Activated naive CD4-positive, alpha-beta T cell treated with anti-CD3 and anti-CD28 coated beads, Interleukin-2, amount 10 ng/mL, durations not matched to agents 7 days and 5 days (primary cell): ENCODE data around the gene HS3ST3A1.
"Not testable (repeated sequence)": the region's sequence is repeated elsewhere in the genome, so short reads cannot be mapped to it uniquely, and the experiment has no call there.

Source experiments
- CTCF ChIA-PET: fragments of 350-600 bp; sonication (Branson Sonifier 250); formaldehyde crosslinking; loops from one replicate; lab custom pipeline; 2021; ENCODE audit warnings: antibody characterized with exemption; lab: Charles Lee
- DNase-seq: peaks from one replicate; pipeline ENCODE4 v3.0.0-alpha.2; 2020
- H3K27ac Mint-ChIP-seq: one replicate; pipeline ENCODE4 v1.8.0; 2021; ENCODE audit warnings: mild to moderate bottlenecking, moderate library complexity, mixed read lengths
- H3K27me3 Mint-ChIP-seq: one replicate; pipeline ENCODE4 v1.8.0; 2021; ENCODE audit warnings: mild to moderate bottlenecking, mixed read lengths
- H3K36me3 Mint-ChIP-seq: one replicate; pipeline ENCODE4 v1.8.0; 2021; ENCODE audit warnings: mixed read lengths
- H3K4me1 Mint-ChIP-seq: one replicate; pipeline ENCODE4 v1.8.0; 2021; ENCODE audit warnings: mixed read lengths
- H3K4me3 Mint-ChIP-seq: one replicate; pipeline ENCODE4 v1.8.0; 2021; ENCODE audit warnings: mild to moderate bottlenecking, moderate library complexity, mixed read lengths
- H3K9me3 Mint-ChIP-seq: one replicate; pipeline ENCODE4 v1.8.0; 2021; ENCODE audit warnings: mixed read lengths

The HS3ST3A1 gene

GRCh38 chr17:13521784-13522183, 79.9 kb downstream of the HS3ST3A1 start:
- no peak overlapping the region for H3K27ac Mint-ChIP-seq
- H3K4me1 Mint-ChIP-seq: no peaks in the 10 kb centered on the region
- CTCF ChIA-PET: no interaction called here
- no peak overlapping the region for H3K4me3 Mint-ChIP-seq
- no peaks in the 10 kb centered on the region for H3K27me3 Mint-ChIP-seq
- H3K36me3 Mint-ChIP-seq: no peaks in the 10 kb centered on the region
- no peak for DNase-seq
- no peaks in the 10 kb centered on the region for H3K9me3 Mint-ChIP-seq

DNA sequence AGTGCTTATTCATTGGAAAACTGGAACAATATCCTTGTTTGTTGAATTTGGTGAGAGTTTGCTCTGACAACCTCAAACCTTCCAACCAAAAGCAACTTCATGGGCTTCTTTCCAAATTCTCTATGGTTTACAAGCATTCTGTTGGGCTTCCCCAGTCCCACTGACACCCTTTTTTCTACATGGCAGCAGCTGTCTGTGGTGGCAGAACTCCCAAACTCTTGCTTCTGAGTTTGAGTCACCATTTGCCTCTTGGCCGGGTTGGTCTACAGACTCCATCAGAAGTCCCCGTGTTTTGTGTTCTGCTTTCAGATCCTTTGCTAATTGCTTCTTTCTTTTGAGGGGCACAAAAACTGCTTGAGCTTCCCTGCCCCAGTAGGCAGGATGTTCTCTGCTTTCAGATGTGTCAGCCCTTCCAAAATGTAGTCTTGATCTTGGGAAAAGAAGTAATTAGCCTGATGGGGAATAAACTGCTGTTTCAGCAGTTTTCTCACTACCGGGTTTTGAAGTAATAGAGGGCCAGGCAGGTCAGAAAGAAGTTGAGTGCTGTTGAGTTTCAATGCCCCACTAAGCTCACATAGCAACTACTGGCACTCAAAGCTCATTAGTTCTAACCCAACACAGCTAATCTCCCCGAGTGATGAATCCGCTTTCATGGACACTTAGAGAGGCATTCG, 80.7 kb downstream of the HS3ST3A1 start:
- no peaks in the 10 kb centered on the region for H3K4me1 Mint-ChIP-seq
- CTCF ChIA-PET: no interaction called here
- no peak overlapping the region for H3K27ac Mint-ChIP-seq
- no peaks in the 10 kb centered on the region for H3K36me3 Mint-ChIP-seq
- no peaks in the 10 kb centered on the region for H3K27me3 Mint-ChIP-seq
- DNase-seq: no peak
- H3K9me3 Mint-ChIP-seq: no peaks in the 10 kb centered on the region
- no peak overlapping the region for H3K4me3 Mint-ChIP-seq

DNA sequence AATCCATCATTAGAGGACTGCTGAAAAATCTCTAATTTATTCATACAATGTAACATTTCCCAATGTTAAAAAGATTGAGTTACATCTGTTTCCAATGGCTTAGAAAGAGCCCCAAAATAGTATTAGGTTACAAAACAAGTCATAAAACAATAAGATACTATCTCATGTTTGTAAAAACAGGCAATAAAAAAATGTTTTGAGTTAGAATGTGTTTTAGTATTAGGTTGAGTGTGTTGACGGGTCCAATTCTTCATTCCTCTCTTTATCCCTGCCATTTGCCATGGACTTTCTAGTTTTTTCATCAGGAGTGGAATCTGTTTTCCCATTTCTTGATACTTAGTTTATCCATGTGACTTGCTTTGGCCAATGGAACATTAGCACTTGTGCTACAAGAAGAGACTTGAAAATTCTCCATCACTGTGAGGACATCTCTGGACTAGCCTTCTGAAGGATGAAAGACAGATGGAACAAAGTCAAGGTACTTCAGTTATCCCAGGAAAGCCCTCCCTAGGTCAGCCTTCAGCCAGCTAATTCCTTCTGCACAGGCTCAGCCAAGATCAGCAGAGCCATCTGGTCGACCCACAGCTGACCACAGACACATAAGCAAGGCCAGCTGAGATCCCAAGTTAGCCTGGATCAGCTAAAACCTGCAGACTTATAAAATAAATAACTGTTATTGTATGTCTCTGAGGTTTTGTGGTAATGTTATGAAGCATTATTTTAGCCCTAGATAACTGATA, 83.3 kb downstream of the HS3ST3A1 start:
- no peak for DNase-seq

GRCh38 chr17:13513039-13513405, 88.7 kb downstream of the HS3ST3A1 start:
- no peaks in the 10 kb centered on the region for H3K27me3 Mint-ChIP-seq
- no peak overlapping the region for H3K4me3 Mint-ChIP-seq
- CTCF ChIA-PET: interaction anchor here (0.6 kb wide), 1 partner anchor 50 kb away, joined by 3 read pairs; no protein-coding TSS in a partner anchor
- H3K9me3 Mint-ChIP-seq: no peaks in the 10 kb centered on the region
- peaks cover 19% of the 10 kb centered on the region for H3K4me1 Mint-ChIP-seq
- H3K36me3 Mint-ChIP-seq: no peaks in the 10 kb centered on the region
- DNase-seq: no peak
- no peak overlapping the region for H3K27ac Mint-ChIP-seq

More for the DNA sequence above, 83.3 kb downstream of the HS3ST3A1 start:
- Mint-ChIP-seq H3K4me1 (no peaks in the 10 kb centered on the region), H3K27me3 (no peaks in the 10 kb centered on the region), H3K9me3 (no peaks in the 10 kb centered on the region), H3K36me3 (no peaks in the 10 kb centered on the region), H3K4me3 (no peak overlapping the region), H3K27ac (no peak overlapping the region)
- CTCF ChIA-PET: no interaction called here

DNA sequence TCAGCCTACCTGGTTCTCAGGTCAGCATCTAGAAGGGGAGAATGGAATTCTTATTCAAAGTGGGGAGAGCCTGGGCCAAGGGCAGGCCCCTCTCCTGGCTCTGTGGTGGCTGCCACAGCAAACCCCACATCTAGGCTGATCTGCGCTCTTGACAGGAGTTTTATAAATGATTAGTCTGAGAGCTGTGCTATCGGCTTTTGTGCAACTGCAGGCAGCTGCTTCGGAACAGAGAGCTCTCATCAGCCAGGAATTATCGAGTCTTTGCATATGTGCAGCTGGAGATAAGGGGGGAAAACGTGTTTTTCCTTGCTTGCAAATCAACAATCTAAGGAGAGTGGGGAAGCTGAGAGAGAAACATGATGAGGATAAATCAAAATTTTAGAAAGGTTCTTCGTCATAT, 91.7 kb downstream of the HS3ST3A1 start:
- CTCF ChIA-PET: interaction anchor here (0.6 kb wide), 1 partner anchor 529 kb away, joined by 3 read pairs; no protein-coding TSS in a partner anchor
- no peaks in the 10 kb centered on the region for H3K36me3 Mint-ChIP-seq
- no peaks in the 10 kb centered on the region for H3K9me3 Mint-ChIP-seq
- no peaks in the 10 kb centered on the region for H3K27me3 Mint-ChIP-seq
- no peak for DNase-seq
- no peak overlapping the region for H3K27ac Mint-ChIP-seq
- no peak overlapping the region for H3K4me3 Mint-ChIP-seq
- H3K4me1 Mint-ChIP-seq: peaks cover 19% of the 10 kb centered on the region

DNA sequence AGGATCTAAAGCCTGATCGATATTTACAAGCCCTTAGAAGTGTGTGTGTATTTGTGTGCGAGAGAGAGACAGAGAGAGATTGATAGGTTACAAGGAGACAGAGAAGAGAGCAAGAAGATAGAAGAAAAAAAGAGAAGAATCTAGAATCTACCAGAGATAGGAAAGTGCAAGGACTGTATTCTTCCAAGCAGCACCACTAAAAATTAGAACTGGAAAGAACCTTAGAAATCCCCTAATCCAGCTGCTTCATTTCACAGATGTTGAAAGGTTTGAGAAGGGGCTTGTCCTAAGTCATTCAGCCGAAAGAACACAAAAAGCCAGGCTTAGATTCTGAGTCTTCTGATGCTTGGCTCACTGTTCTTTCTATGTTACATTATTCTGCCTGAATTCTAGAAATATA, 92.2 kb downstream of the HS3ST3A1 start:
- H3K27me3 Mint-ChIP-seq: no peaks in the 10 kb centered on the region
- H3K27ac Mint-ChIP-seq: no peak overlapping the region
- DNase-seq: no peak
- no peaks in the 10 kb centered on the region for H3K36me3 Mint-ChIP-seq
- H3K4me1 Mint-ChIP-seq: peaks cover 19% of the 10 kb centered on the region
- CTCF ChIA-PET: no interaction called here
- no peaks in the 10 kb centered on the region for H3K9me3 Mint-ChIP-seq
- no peak overlapping the region for H3K4me3 Mint-ChIP-seq

DNA sequence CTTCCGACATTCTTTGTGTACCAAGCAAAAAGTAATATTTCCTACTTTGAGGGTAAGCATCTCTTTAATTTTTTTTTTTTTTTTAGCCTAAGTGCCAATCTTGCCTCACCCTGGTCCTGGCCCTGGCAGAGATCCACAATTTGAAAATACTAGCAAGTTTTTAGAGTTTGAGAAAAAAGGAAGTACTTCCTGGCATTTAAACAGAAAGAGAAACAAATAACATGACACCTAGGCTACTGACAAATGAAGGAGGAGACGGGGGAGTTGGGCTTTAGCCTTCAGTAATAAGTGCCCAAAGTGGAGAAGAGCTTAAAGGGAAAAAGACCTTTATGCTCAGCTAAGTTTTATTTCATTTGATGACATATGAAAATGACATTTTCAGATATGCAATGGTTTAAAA, 92.8 kb downstream of the HS3ST3A1 start:
- no peak for DNase-seq
- Mint-ChIP-seq H3K4me1 (peaks cover 19% of the 10 kb centered on the region), H3K27ac (peak overlapping the region; percentile 7), H3K4me3 (no peak overlapping the region), H3K27me3 (no peaks in the 10 kb centered on the region), H3K9me3 (no peaks in the 10 kb centered on the region), H3K36me3 (no peaks in the 10 kb centered on the region)
- CTCF ChIA-PET: no interaction called here

DNA sequence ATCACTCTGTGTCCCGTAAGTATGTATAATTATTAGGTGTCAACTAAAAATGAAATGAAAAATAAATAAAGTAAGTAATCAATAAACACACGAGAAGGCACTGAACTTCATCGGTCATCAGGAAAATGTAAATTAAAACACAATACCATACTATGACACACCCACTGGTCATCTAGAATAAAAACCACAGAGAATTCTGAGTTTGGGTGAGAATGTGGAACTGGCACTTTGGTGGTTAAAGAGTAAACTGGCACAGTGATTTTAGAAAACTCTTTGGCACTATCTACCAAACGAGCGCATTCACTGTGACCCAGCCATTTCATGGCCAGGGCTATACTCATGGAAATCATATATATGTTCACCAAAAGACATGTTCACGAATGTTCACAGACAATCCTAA, 98.2 kb downstream of the HS3ST3A1 start:
- no peaks in the 10 kb centered on the region for H3K27me3 Mint-ChIP-seq
- H3K9me3 Mint-ChIP-seq: no peaks in the 10 kb centered on the region
- H3K27ac Mint-ChIP-seq: no peak overlapping the region
- CTCF ChIA-PET: interaction anchor here (0.7 kb wide), 1 partner anchor 190 kb away, joined by 3 read pairs; no protein-coding TSS in a partner anchor
- H3K4me1 Mint-ChIP-seq: peaks cover 2% of the 10 kb centered on the region
- no peak for DNase-seq
- H3K4me3 Mint-ChIP-seq: no peak overlapping the region
- no peaks in the 10 kb centered on the region for H3K36me3 Mint-ChIP-seq

DNA sequence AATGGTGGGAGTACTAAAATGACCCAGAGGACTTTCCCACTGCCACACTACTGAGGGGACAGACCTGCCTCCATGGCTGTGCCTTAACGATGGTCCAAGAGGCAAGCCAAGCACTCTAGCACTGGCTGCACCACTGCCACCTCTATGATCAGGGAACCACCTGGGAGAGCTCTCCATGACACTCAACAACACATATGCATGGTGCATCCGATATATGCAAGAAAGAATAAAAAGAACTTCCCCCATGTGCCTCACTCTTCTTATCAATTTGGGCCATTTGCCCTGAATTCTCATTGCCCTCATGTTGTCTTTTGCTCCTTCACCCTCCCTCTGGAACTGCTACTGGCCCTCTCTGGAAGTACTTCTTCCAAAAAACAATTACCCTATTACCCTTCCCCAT, 99.5 kb downstream of the HS3ST3A1 start:
- no peaks in the 10 kb centered on the region for H3K27me3 Mint-ChIP-seq
- H3K4me3 Mint-ChIP-seq: no peak overlapping the region
- no peak overlapping the region for H3K27ac Mint-ChIP-seq
- CTCF ChIA-PET: no interaction called here
- DNase-seq: no peak
- H3K36me3 Mint-ChIP-seq: no peaks in the 10 kb centered on the region
- H3K9me3 Mint-ChIP-seq: no peaks in the 10 kb centered on the region
- no peaks in the 10 kb centered on the region for H3K4me1 Mint-ChIP-seq

DNA sequence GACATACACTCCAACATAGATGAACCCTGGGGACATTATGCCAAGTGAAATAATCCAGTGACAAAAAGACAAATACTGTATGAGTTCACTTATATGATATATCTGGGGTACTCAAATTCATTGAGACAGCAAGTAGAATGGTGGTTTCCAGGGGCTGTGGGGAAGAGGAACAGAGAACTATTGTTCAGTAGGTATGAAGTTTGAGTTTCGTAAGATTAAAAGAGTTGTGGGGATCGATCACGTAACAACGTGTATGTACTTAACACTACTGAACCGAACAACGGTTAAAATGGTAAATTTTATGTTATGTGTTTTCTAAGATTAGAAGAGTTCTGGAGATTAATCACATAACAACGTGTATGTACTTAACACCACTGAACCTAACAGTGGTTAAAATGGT, 100.8 kb downstream of the HS3ST3A1 start:
- CTCF ChIA-PET: no interaction called here
- Mint-ChIP-seq H3K36me3 (no peaks in the 10 kb centered on the region), H3K4me3 (no peak overlapping the region), H3K27me3 (no peaks in the 10 kb centered on the region), H3K9me3 (no peaks in the 10 kb centered on the region), H3K4me1 (no peaks in the 10 kb centered on the region), H3K27ac (no peak overlapping the region)
- no peak for DNase-seq

DNA sequence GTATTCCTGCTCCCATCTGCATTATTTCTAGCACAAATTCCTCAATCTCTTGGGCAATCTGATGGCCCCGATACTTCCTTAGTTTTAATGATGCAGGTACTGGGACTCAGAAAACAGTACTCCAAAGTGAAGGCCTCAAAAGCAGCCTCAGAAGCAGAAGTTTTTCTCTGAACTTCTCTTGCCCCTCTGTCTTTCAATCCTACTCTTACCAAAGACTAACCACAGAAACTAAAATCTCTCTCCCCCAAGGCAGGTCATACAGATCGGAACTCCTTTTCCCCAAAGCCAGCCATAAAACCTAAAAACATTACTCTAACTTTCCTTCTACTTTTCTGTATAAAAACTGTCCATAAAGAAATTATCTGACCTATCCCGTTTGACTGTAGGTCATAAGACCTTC, 103.5 kb downstream of the HS3ST3A1 start:
- Mint-ChIP-seq H3K27ac (no peak overlapping the region), H3K4me1 (no peaks in the 10 kb centered on the region), H3K9me3 (no peaks in the 10 kb centered on the region), H3K36me3 (no peaks in the 10 kb centered on the region), H3K27me3 (no peaks in the 10 kb centered on the region), H3K4me3 (no peak overlapping the region)
- CTCF ChIA-PET: no interaction called here
- no peak for DNase-seq

- CTCF ChIA-PET, H3K27ac Mint-ChIP-seq, H3K9me3 Mint-ChIP-seq, H3K36me3 Mint-ChIP-seq, H3K4me3 Mint-ChIP-seq, H3K4me1 Mint-ChIP-seq, DNase-seq, H3K27me3 Mint-ChIP-seq: not testable (repeated sequence)
These were observed 105.1 kb downstream of the HS3ST3A1 start for GRCh38 chr17:13496553-13497056.

DNA sequence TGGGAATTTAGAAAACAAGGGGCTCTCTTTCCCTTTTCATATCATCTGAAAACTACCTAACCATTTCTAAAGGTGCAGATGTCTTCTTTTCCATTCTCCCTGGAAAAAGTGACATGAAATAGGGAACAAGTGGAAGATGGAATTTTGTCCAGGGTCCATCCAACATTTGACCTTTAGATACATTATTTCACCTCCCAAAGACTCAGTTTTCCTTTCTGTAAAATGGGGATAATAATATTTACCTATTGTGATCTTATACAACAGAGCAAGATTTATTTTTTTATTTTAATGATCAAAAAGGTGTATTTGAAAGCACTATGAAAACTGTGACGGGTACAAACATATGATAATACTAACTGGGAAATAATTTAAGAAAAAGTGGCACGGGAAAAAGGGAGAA, 106.3 kb downstream of the HS3ST3A1 start:
- H3K4me3 Mint-ChIP-seq: no peak overlapping the region

GRCh38 chr17:13492737-13493122, 109.0 kb downstream of the HS3ST3A1 start:
- Mint-ChIP-seq H3K27ac (no peak overlapping the region), H3K4me1 (no peaks in the 10 kb centered on the region), H3K9me3 (no peaks in the 10 kb centered on the region), H3K36me3 (no peaks in the 10 kb centered on the region), H3K27me3 (peaks cover 7% of the 10 kb centered on the region), H3K4me3 (no peak overlapping the region)
- CTCF ChIA-PET: interaction anchor here (0.8 kb wide), 1 partner anchor 1775 kb away, joined by 4 read pairs; no protein-coding TSS in a partner anchor
- no peak for DNase-seq

More for the DNA sequence above, 106.3 kb downstream of the HS3ST3A1 start:
- Mint-ChIP-seq H3K36me3 (no peaks in the 10 kb centered on the region), H3K9me3 (no peaks in the 10 kb centered on the region), H3K4me1 (no peaks in the 10 kb centered on the region), H3K27me3 (peaks cover 7% of the 10 kb centered on the region), H3K27ac (no peak overlapping the region)
- no peak for DNase-seq
- CTCF ChIA-PET: no interaction called here
